MM.1S (cell line): ENCODE data around the gene DLG4.
A peak's percentile ranks its signal among the peaks of the same experiment; 100 is the strongest.

Experiments used
- DNase-seq: peaks from one replicate; pipeline ENCODE4 v3.0.0-alpha.2; 2015
- H2AFZ ChIP-seq: fragments of 300-600 bp; sonication (generic); 2 replicates; pipeline ENCODE4 v1.6.0; 2016; ENCODE audit warnings: antibody characterized with exemption, low read length
- H3F3A ChIP-seq: fragments of 300-600 bp; sonication (generic); 2 replicates; pipeline ENCODE4 v1.6.1; 2016; ENCODE audit warnings: mild to moderate bottlenecking, antibody characterized with exemption, low read length, moderate library complexity, mixed read lengths; ENCODE audit not compliant: insufficient read depth
- H3K27ac ChIP-seq: fragments of 300-600 bp; sonication (generic); 2 replicates; pipeline ENCODE4 v1.5.1; 2016; ENCODE audit warnings: mild to moderate bottlenecking, low read length
- H3K27me3 ChIP-seq: fragments of 300-600 bp; sonication (generic); replicated peaks from 2 replicates; pipeline ENCODE4 v1.6.0; 2016; ENCODE audit warnings: low read length; ENCODE audit not compliant: insufficient read depth
- H3K36me3 ChIP-seq: fragments of 300-600 bp; sonication (generic); replicated peaks from 2 replicates; pipeline ENCODE4 v1.6.1; 2016; ENCODE audit warnings: mild to moderate bottlenecking, low read length, mixed read lengths; ENCODE audit not compliant: insufficient read depth
- H3K4me1 ChIP-seq: fragments of 300-600 bp; sonication (generic); 2 replicates; pipeline ENCODE4 v1.6.1; 2016; ENCODE audit warnings: low read length, mixed read lengths
- H3K4me2 ChIP-seq: fragments of 300-600 bp; sonication (generic); 2 replicates; pipeline ENCODE4 v1.6.0; 2016; ENCODE audit warnings: low read depth, low read length
- H3K4me3 ChIP-seq: fragments of 300-600 bp; sonication (generic); 2 replicates; pipeline ENCODE4 v1.5.1; 2016; ENCODE audit warnings: low read length, mixed read lengths
- H3K79me2 ChIP-seq: fragments of 300-600 bp; sonication (generic); 2 replicates; pipeline ENCODE4 v1.6.1; 2016; ENCODE audit warnings: mixed run types, low read length, mixed read lengths
- H3K9ac ChIP-seq: fragments of 300-600 bp; sonication (generic); 2 replicates; pipeline ENCODE4 v1.6.1; 2016; ENCODE audit warnings: low read length, mixed read lengths
- H3K9me2 ChIP-seq: fragments of 300-600 bp; sonication (generic); replicated peaks from 2 replicates; pipeline ENCODE4 v1.6.1; 2016; ENCODE audit warnings: mild to moderate bottlenecking, low read length, mixed read lengths; ENCODE audit not compliant: insufficient read depth
- H3K9me3 ChIP-seq: fragments of 300-600 bp; sonication (generic); replicated peaks from 2 replicates; pipeline ENCODE4 v1.6.1; 2016; ENCODE audit warnings: mild to moderate bottlenecking, low read length, mixed read lengths; ENCODE audit not compliant: insufficient read depth
- H4K20me1 ChIP-seq: fragments of 300-600 bp; sonication (generic); 2 replicates; pipeline ENCODE4 v1.6.1; 2016; ENCODE audit warnings: mild to moderate bottlenecking, low read length, moderate library complexity, mixed read lengths; ENCODE audit not compliant: insufficient read depth
- CTCF ChIP-seq: fragments of 300-600 bp; sonication (generic); IDR thresholded peaks from 2 replicates; pipeline ENCODE4 v1.5.1; 2016; ENCODE audit warnings: antibody characterized with exemption, low read length, mixed read lengths
- EZH2 ChIP-seq: fragments of 300-600 bp; sonication (generic); optimal IDR thresholded peaks from 2 replicates; pipeline ENCODE3; 2017; ENCODE audit warnings: low read depth, mild to moderate bottlenecking, antibody characterized with exemption, low read length, mixed read lengths
- EZH2phosphoT487 ChIP-seq: fragments of 300-600 bp; sonication (generic); IDR thresholded peaks from 2 replicates; pipeline ENCODE4 v1.6.1; 2018; ENCODE audit warnings: antibody characterized with exemption, low read length

Gene DLG4

DNA sequence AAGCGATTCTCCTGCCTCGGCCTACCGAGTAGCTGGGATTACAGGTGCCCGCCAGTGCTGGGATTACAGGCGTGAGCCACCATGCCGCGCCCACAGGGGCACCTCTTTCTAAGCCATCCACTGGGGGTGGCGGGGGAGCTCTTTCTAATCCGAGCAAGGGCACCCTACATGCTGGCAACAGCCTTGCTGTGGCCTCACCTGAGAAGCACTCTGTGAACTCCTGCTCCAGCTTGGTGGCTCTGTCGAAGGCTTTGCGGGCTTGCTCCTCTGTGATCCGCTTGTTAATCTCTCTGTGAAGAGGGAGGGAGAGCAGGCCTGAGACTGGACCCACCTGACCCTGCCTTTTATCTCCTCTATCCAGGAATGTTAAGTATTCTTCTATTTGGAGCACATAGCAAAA, 28.6 kb downstream of the DLG4 start:
- no peak overlapping the region for H3K9ac ChIP-seq
- no peaks in the 10 kb centered on the region for H3K36me3 ChIP-seq
- H3K9me3 ChIP-seq: no peaks in the 10 kb centered on the region
- no peak overlapping the region for H3K27ac ChIP-seq
- peaks cover 67% of the 10 kb centered on the region for H3K27me3 ChIP-seq
- no peak overlapping the region for H2AFZ ChIP-seq
- no peaks in the 10 kb centered on the region for H3F3A ChIP-seq
- no peak overlapping the region for H3K4me3 ChIP-seq
- DNase-seq: no peak
- TF ChIP-seq EZH2 (no peak), EZH2phosphoT487 (no peak), CTCF (no peak)
- no peak overlapping the region for H3K4me2 ChIP-seq
- H3K9me2 ChIP-seq: no peaks in the 10 kb centered on the region
- no peaks in the 10 kb centered on the region for H4K20me1 ChIP-seq
- no peaks in the 10 kb centered on the region for H3K4me1 ChIP-seq
- H3K79me2 ChIP-seq: no peaks in the 10 kb centered on the region

GRCh38 chr17:7190276-7190917, 29.2 kb downstream of the DLG4 start:
- Histone ChIP-seq H4K20me1 (no peaks in the 10 kb centered on the region), H3K36me3 (no peaks in the 10 kb centered on the region)

DNA sequence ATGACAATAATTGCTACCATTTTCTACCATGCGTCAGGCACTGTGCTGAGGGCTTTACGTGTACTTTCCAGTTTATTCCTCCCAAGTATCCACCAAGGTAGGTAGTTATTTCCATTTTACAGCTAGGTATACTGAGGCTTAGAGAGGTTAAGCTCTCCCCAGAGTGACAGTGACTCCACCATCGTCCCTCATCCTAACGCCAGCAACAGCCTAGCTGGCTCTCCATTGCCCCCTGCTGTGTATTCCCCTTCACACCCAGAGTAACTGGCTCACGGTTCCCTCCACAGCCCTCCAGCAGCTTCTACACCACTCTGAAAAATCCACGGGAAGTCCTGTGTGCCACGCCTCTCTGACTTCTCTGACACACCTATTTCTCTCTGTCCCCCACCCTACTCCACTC, 33.4 kb downstream of the DLG4 start:
- Histone ChIP-seq H4K20me1 (no peaks in the 10 kb centered on the region), H3K36me3 (no peaks in the 10 kb centered on the region), H2AFZ (no peak overlapping the region), H3K27me3 (peaks cover 41% of the 10 kb centered on the region), H3K79me2 (no peaks in the 10 kb centered on the region), H3K4me1 (no peaks in the 10 kb centered on the region), H3K4me2 (no peak overlapping the region), H3F3A (no peaks in the 10 kb centered on the region), H3K4me3 (no peak overlapping the region), H3K9ac (no peak overlapping the region), H3K27ac (no peak overlapping the region), H3K9me3 (no peaks in the 10 kb centered on the region), H3K9me2 (no peaks in the 10 kb centered on the region)
- no peak for DNase-seq
- no peak for TF ChIP-seq EZH2
- peak; percentile 21 for TF ChIP-seq CTCF
- no peak for TF ChIP-seq EZH2phosphoT487

More at GRCh38 chr17:7190276-7190917, 29.2 kb downstream of the DLG4 start:
- H3K9ac ChIP-seq: no peak overlapping the region
- no peak overlapping the region for H2AFZ ChIP-seq
- H3K4me1 ChIP-seq: no peaks in the 10 kb centered on the region
- no peak overlapping the region for H3K4me2 ChIP-seq
- H3F3A ChIP-seq: no peaks in the 10 kb centered on the region
- H3K27me3 ChIP-seq: peaks cover 64% of the 10 kb centered on the region
- no peak for TF ChIP-seq EZH2phosphoT487
- no peak for TF ChIP-seq CTCF
- TF ChIP-seq EZH2: no peak
- no peak for DNase-seq
- no peaks in the 10 kb centered on the region for H3K9me2 ChIP-seq
- H3K4me3 ChIP-seq: no peak overlapping the region
- H3K79me2 ChIP-seq: no peaks in the 10 kb centered on the region
- no peak overlapping the region for H3K27ac ChIP-seq
- no peaks in the 10 kb centered on the region for H3K9me3 ChIP-seq
